ENCODE data around the gene NECAB2.
"Not testable (repeated sequence)": the region's sequence is repeated elsewhere in the genome, so short reads cannot be mapped to it uniquely, and the experiment has no call there.

NECAB2 gene

GRCh38 chr16:83942815-83943515 is 25.1 kb upstream of the NECAB2 start:
- DNase-seq (no peak), ATAC-seq (no peak)
- H3K27ac Mint-ChIP-seq, result no peak overlapping the region
- H3K27me3 Mint-ChIP-seq, result no peaks in the 10 kb centered on the region
- H3K4me1 Mint-ChIP-seq, result no peaks in the 10 kb centered on the region
- no peaks in the 10 kb centered on the region for H3K9me3 Mint-ChIP-seq
- H3K36me3 Mint-ChIP-seq (ENCODE audit: low read depth), result no peaks in the 10 kb centered on the region
- no peak overlapping the region for H3K4me3 Mint-ChIP-seq

- Mint-ChIP-seq H3K4me3 (no peak overlapping the region), H3K9me3 (no peaks in the 10 kb centered on the region), H3K4me1 (no peaks in the 10 kb centered on the region), H3K27me3 (no peaks in the 10 kb centered on the region), H3K27ac (no peak overlapping the region), H3K36me3 (ENCODE audit: low read depth) (no peaks in the 10 kb centered on the region)
- ATAC-seq (no peak), DNase-seq (no peak)
Measured at GRCh38 chr16:83943516-83944050, 24.5 kb upstream of the NECAB2 start.

- no peak for ATAC-seq
- Mint-ChIP-seq H3K27ac (no peak overlapping the region), H3K4me1 (no peaks in the 10 kb centered on the region), H3K9me3 (no peaks in the 10 kb centered on the region), H3K36me3 (ENCODE audit: low read depth) (no peaks in the 10 kb centered on the region), H3K27me3 (no peaks in the 10 kb centered on the region), H3K4me3 (no peak overlapping the region)
- DNase-seq, result no peak
Measured at GRCh38 chr16:83945587-83945986, 22.5 kb upstream of the NECAB2 start.

- Mint-ChIP-seq H3K4me1 (no peaks in the 10 kb centered on the region), H3K27me3 (no peaks in the 10 kb centered on the region), H3K4me3 (no peak overlapping the region), H3K36me3 (ENCODE audit: low read depth) (no peaks in the 10 kb centered on the region), H3K27ac (no peak overlapping the region), H3K9me3 (no peaks in the 10 kb centered on the region)
- ATAC-seq (no peak), DNase-seq (no peak)
Measured at GRCh38 chr16:83946154-83946780, 21.8 kb upstream of the NECAB2 start.

GRCh38 chr16:83946781-83947566 is 21.1 kb upstream of the NECAB2 start:
- Mint-ChIP-seq H3K4me1 (no peaks in the 10 kb centered on the region), H3K9me3 (no peaks in the 10 kb centered on the region), H3K27me3 (no peaks in the 10 kb centered on the region), H3K36me3 (ENCODE audit: low read depth) (no peaks in the 10 kb centered on the region), H3K4me3 (no peak overlapping the region), H3K27ac (no peak overlapping the region)
- no peak for ATAC-seq
- DNase-seq, result no peak

- H3K36me3 Mint-ChIP-seq (ENCODE audit: low read depth), result no peaks in the 10 kb centered on the region
- ATAC-seq, result no peak
- H3K4me3 Mint-ChIP-seq, result no peak overlapping the region
- H3K27ac Mint-ChIP-seq, result no peak overlapping the region
- H3K27me3 Mint-ChIP-seq, result no peaks in the 10 kb centered on the region
- DNase-seq, result no peak
- H3K9me3 Mint-ChIP-seq, result no peaks in the 10 kb centered on the region
- peaks cover 5% of the 10 kb centered on the region for H3K4me1 Mint-ChIP-seq
Measured at GRCh38 chr16:83947642-83948234, 20.3 kb upstream of the NECAB2 start.

- Mint-ChIP-seq H3K27ac (no peak overlapping the region), H3K9me3 (no peaks in the 10 kb centered on the region), H3K4me3 (no peak overlapping the region)
Measured at GRCh38 chr16:83948914-83949723, 18.9 kb upstream of the NECAB2 start.

GRCh38 chr16:83949724-83950001 is 18.4 kb upstream of the NECAB2 start:
- Mint-ChIP-seq H3K27ac (no peak overlapping the region), H3K36me3 (ENCODE audit: low read depth) (no peaks in the 10 kb centered on the region), H3K4me1 (peaks cover 15% of the 10 kb centered on the region), H3K4me3 (no peak overlapping the region), H3K27me3 (peaks cover 9% of the 10 kb centered on the region), H3K9me3 (no peaks in the 10 kb centered on the region)
- ATAC-seq (no peak), DNase-seq (no peak)

More at GRCh38 chr16:83948914-83949723, 18.9 kb upstream of the NECAB2 start:
- ATAC-seq, result no peak
- H3K4me1 Mint-ChIP-seq, result peaks cover 11% of the 10 kb centered on the region
- H3K36me3 Mint-ChIP-seq (ENCODE audit: low read depth), result no peaks in the 10 kb centered on the region
- peaks cover 3% of the 10 kb centered on the region for H3K27me3 Mint-ChIP-seq
- no peak for DNase-seq

- peaks cover 16% of the 10 kb centered on the region for H3K27me3 Mint-ChIP-seq
- DNase-seq; H3K9me3 Mint-ChIP-seq; H3K4me3 Mint-ChIP-seq; H3K36me3 Mint-ChIP-seq (ENCODE audit: low read depth); H3K27ac Mint-ChIP-seq; ATAC-seq: not testable (repeated sequence)
- peaks cover 15% of the 10 kb centered on the region for H3K4me1 Mint-ChIP-seq
Measured at GRCh38 chr16:83950862-83951399, 17.1 kb upstream of the NECAB2 start.

- ATAC-seq (no peak), DNase-seq (no peak)
- no peak overlapping the region for H3K4me3 Mint-ChIP-seq
- H3K27me3 Mint-ChIP-seq, result peaks cover 16% of the 10 kb centered on the region
- H3K36me3 Mint-ChIP-seq (ENCODE audit: low read depth), result no peaks in the 10 kb centered on the region
- peaks cover 15% of the 10 kb centered on the region for H3K4me1 Mint-ChIP-seq
- H3K9me3 Mint-ChIP-seq, result no peaks in the 10 kb centered on the region
- H3K27ac Mint-ChIP-seq, result no peak overlapping the region
Measured at GRCh38 chr16:83951544-83951943, 16.5 kb upstream of the NECAB2 start.

- Mint-ChIP-seq H3K9me3 (no peaks in the 10 kb centered on the region), H3K27me3 (peaks cover 16% of the 10 kb centered on the region), H3K36me3 (ENCODE audit: low read depth) (no peaks in the 10 kb centered on the region), H3K27ac (peak overlapping the region; percentile 52), H3K4me1 (peaks cover 15% of the 10 kb centered on the region), H3K4me3 (peak overlapping the region; percentile 63)
- no peak for DNase-seq
- no peak for ATAC-seq
Measured at GRCh38 chr16:83952587-83952939, 15.5 kb upstream of the NECAB2 start.

GRCh38 chr16:83952940-83953795 is 14.9 kb upstream of the NECAB2 start, which contains the start of gene OSGIN1:
Gene OSGIN1, plus strand, starts transcription at chr16:83953240. Its CDS starts 4,432 bp downstream, at chr16:83957672.
- no peaks in the 10 kb centered on the region for H3K36me3 Mint-ChIP-seq (ENCODE audit: low read depth)
- peak within 1 kb of the TSS; percentile 65 for H3K4me3 Mint-ChIP-seq
- peaks cover 16% of the 10 kb centered on the region for H3K27me3 Mint-ChIP-seq
- DNase-seq, result peak; percentile 90
- peak; percentile 87 for ATAC-seq
- H3K4me1 Mint-ChIP-seq, result peaks cover 15% of the 10 kb centered on the region
- H3K27ac Mint-ChIP-seq, result peak within 1 kb of the TSS; percentile 52
- no peaks in the 10 kb centered on the region for H3K9me3 Mint-ChIP-seq

Data from activated naive CD8-positive, alpha-beta T cell treated with anti-CD3 and anti-CD28 coated beads, Interleukin-2, amount 50 U/mL, for 24 hours (primary cell).